Panc1 (cell line): ENCODE data around the gene MYPN.

Experiments used
- CTCF ChIP-seq: fragments of 450-650 bp; IDR thresholded peaks from 2 replicates; pipeline ENCODE4 v1.5.1; 2017; ENCODE audit warnings: mild to moderate bottlenecking
- POLR2AphosphoS5 ChIP-seq: IDR thresholded peaks from 2 replicates; pipeline ENCODE4 v1.6.1; 2012; ENCODE audit warnings: mild to moderate bottlenecking, low read depth, low read length, moderate library complexity
- SIN3A ChIP-seq: IDR thresholded peaks from 2 replicates; pipeline ENCODE4 v1.6.1; 2012; ENCODE audit warnings: low read depth, mild to moderate bottlenecking, low read length, moderate library complexity, borderline replicate concordance; ENCODE audit not compliant: insufficient read depth
- TCF7L2 ChIP-seq: IDR thresholded peaks from 2 replicates; pipeline ENCODE4 v1.6.1; 2011; ENCODE audit warnings: mild to moderate bottlenecking, low read depth, low read length, inconsistent platforms

- TF ChIP-seq CTCF (no peak), POLR2AphosphoS5 (no peak), SIN3A (no peak), TCF7L2 (no peak)
These were observed 87.4 kb downstream of the MYPN start for GRCh38 chr10:68196701-68197100.
